HUDEP-2 (cell line): ENCODE measurements around the gene SFT2D1.
A peak's percentile ranks its signal among the peaks of the same experiment; 100 is the strongest.

ENCODE experiments used
- DNase-seq, 76 experiments: peaks; one replicate each; lab custom pipeline; 2025; ENCODE audit not compliant: unreplicated experiment in 76 of 76; lab: John Stamatoyannopoulos, UW

Gene SFT2D1

GRCh38 chr6:166335378-166336302, 6.7 kb downstream of the SFT2D1 start:
- no peak for DNase-seq

- no peak for DNase-seq
These were observed 7.5 kb downstream of the SFT2D1 start for GRCh38 chr6:166334878-166335277.

- no peak for DNase-seq
These were observed 9.0 kb downstream of the SFT2D1 start for GRCh38 chr6:166333172-166333995.

- no peak for DNase-seq
These were observed 10.6 kb downstream of the SFT2D1 start for GRCh38 chr6:166331503-166332415.

- peak in 68 of 76 experiments; percentile 13 to 88 (median 58) for DNase-seq
These were observed 11.7 kb downstream of the SFT2D1 start for GRCh38 chr6:166330612-166331011.

- DNase-seq: no peak
These were observed 16.8 kb downstream of the SFT2D1 start for GRCh38 chr6:166325383-166326042.

GRCh38 chr6:166323395-166323794, 18.9 kb downstream of the SFT2D1 start:
- DNase-seq: no peak

- DNase-seq: peak in 40 of 76 experiments; percentile 7 to 59 (median 32)
These were observed 23.4 kb downstream of the SFT2D1 start for GRCh38 chr6:166318649-166319600.

- DNase-seq: no peak
These were observed 24.1 kb downstream of the SFT2D1 start for GRCh38 chr6:166318227-166318626.

- no peak for DNase-seq
These were observed 24.8 kb downstream of the SFT2D1 start for GRCh38 chr6:166317261-166318212.

- no peak for DNase-seq
These were observed 26.9 kb downstream of the SFT2D1 start for GRCh38 chr6:166315436-166315835.

GRCh38 chr6:166314454-166314853, 27.9 kb downstream of the SFT2D1 start:
- DNase-seq: no peak

- peak in 3 of 76 experiments; percentile 13 to 22 (median 19) for DNase-seq
These were observed 28.9 kb downstream of the SFT2D1 start for GRCh38 chr6:166313255-166314070.

- DNase-seq: peak in 1 of 76 experiments; percentile 7
These were observed 29.5 kb downstream of the SFT2D1 start for GRCh38 chr6:166312832-166313231.

GRCh38 chr6:166310634-166311033, 31.7 kb downstream of the SFT2D1 start:
- DNase-seq: no peak

- DNase-seq: no peak
These were observed 32.4 kb downstream of the SFT2D1 start for GRCh38 chr6:166309977-166310376.
